HEK293T (cell line): ENCODE results near the gene ANKFN1.

Experiments
- CTCF ChIA-PET: fragments of 350-600 bp; formaldehyde crosslinking; extraction: SDS; loops from one replicate; lab custom pipeline; 2021; ENCODE audit warnings: antibody characterized with exemption, inconsistent platforms; lab: Yijun Ruan, JAX
- POLR2A ChIA-PET: fragments of 350-600 bp; formaldehyde crosslinking; extraction: SDS; loops from one replicate; lab custom pipeline; 2020; ENCODE audit warnings: antibody characterized with exemption, inconsistent platforms; lab: Yijun Ruan, JAX
- DNase-seq: peaks from one replicate; pipeline ENCODE4 v3.0.0; 2012; ENCODE audit warnings: mixed read lengths; ENCODE audit errors: extremely low spot score
- ARNT ChIP-seq: fragments of 450-650 bp; IDR thresholded peaks from 2 replicates; pipeline ENCODE4 v1.6.1; 2017; ENCODE audit warnings: mild to moderate bottlenecking
- BHLHE40 ChIP-seq: fragments of 450-650 bp; IDR thresholded peaks from 2 replicates; pipeline ENCODE4 v1.6.1; 2016; ENCODE audit warnings: mild to moderate bottlenecking, moderate library complexity, borderline replicate concordance
- CTBP1 ChIP-seq: fragments of 450-650 bp; IDR thresholded peaks from 2 replicates; pipeline ENCODE4 v1.6.1; 2016; ENCODE audit warnings: borderline replicate concordance
- ELF4 ChIP-seq: fragments of 450-650 bp; IDR thresholded peaks from 2 replicates; pipeline ENCODE4 v1.6.1; 2017; ENCODE audit warnings: antibody characterized with exemption
- FOXA1 ChIP-seq: fragments of 450-650 bp; IDR thresholded peaks from 2 replicates; pipeline ENCODE4 v1.6.1; 2016; ENCODE audit warnings: mild to moderate bottlenecking
- FOXK2 ChIP-seq: fragments of 450-650 bp; IDR thresholded peaks from 2 replicates; pipeline ENCODE4 v1.6.1; 2016; ENCODE audit warnings: mild to moderate bottlenecking
- FOXM1 ChIP-seq: fragments of 450-650 bp; IDR thresholded peaks from 2 replicates; pipeline ENCODE4 v1.6.1; 2017; ENCODE audit warnings: mild to moderate bottlenecking, borderline replicate concordance
- HDGF ChIP-seq: fragments of 450-650 bp; IDR thresholded peaks from 2 replicates; pipeline ENCODE4 v1.6.1; 2017; ENCODE audit warnings: antibody characterized with exemption, borderline replicate concordance
- L3MBTL2 ChIP-seq: fragments of 450-650 bp; conservative IDR thresholded peaks from 2 replicates; pipeline ENCODE4 v1.6.1; 2016; ENCODE audit warnings: mild to moderate bottlenecking
- LEF1 ChIP-seq: fragments of 450-650 bp; IDR thresholded peaks from 2 replicates; pipeline ENCODE4 v1.6.1; 2017; ENCODE audit warnings: mild to moderate bottlenecking, borderline replicate concordance
- NFRKB ChIP-seq: fragments of 450-650 bp; IDR thresholded peaks from 2 replicates; pipeline ENCODE4 v1.6.1; 2016; ENCODE audit warnings: mild to moderate bottlenecking, moderate library complexity
- PKNOX1 ChIP-seq: fragments of 450-650 bp; IDR thresholded peaks from 2 replicates; pipeline ENCODE4 v1.6.1; 2016
- SP1 ChIP-seq: fragments of 450-650 bp; IDR thresholded peaks from 2 replicates; pipeline ENCODE4 v1.6.1; 2017
- SUZ12 ChIP-seq: fragments of 450-650 bp; IDR thresholded peaks from 2 replicates; pipeline ENCODE4 v1.6.1; 2016; ENCODE audit warnings: mild to moderate bottlenecking
- TARDBP ChIP-seq: fragments of 450-650 bp; IDR thresholded peaks from 2 replicates; pipeline ENCODE4 v1.6.1; 2016
- ZNF384 ChIP-seq: fragments of 450-650 bp; IDR thresholded peaks from 2 replicates; pipeline ENCODE4 v1.6.1; 2016

The ANKFN1 gene

GRCh38 chr17:56351675-56352074 is 198.4 kb downstream of the ANKFN1 start:
- TF ChIP-seq NFRKB (no peak), FOXM1 (no peak), ARNT (no peak), FOXA1 (no peak), SP1 (no peak), FOXK2 (no peak), CTBP1 (no peak), ZNF384 (no peak), LEF1 (no peak), BHLHE40 (no peak), L3MBTL2 (no peak), TARDBP (no peak), ELF4 (no peak), PKNOX1 (no peak), SUZ12 (no peak), HDGF (no peak)
- CTCF ChIA-PET = no interaction called here
- DNase-seq = no peak
- POLR2A ChIA-PET = no interaction called here

- no peak for DNase-seq
- ChIA-PET CTCF (interaction anchor here (0.7 kb wide), 1 partner anchor 332 kb away, joined by 3 read pairs; no protein-coding TSS in a partner anchor), POLR2A (no interaction called here)
- no peak for TF ChIP-seq NFRKB
- TF ChIP-seq FOXA1 = no peak
- TF ChIP-seq TARDBP = no peak
- no peak for TF ChIP-seq SP1
Observed at GRCh38 chr17:56358651-56359050, 205.4 kb downstream of the ANKFN1 start.

GRCh38 chr17:56359518-56359917 is 206.2 kb downstream of the ANKFN1 start:
- CTCF ChIA-PET = no interaction called here
- TF ChIP-seq BHLHE40 = no peak
- no peak for TF ChIP-seq SUZ12
- no peak for TF ChIP-seq NFRKB
- no peak for TF ChIP-seq L3MBTL2
- TF ChIP-seq HDGF = no peak
- no peak for TF ChIP-seq FOXM1
- POLR2A ChIA-PET = no interaction called here

GRCh38 chr17:56367366-56367765 is 214.1 kb downstream of the ANKFN1 start:
- no peak for TF ChIP-seq TARDBP
- no peak for TF ChIP-seq FOXA1
- TF ChIP-seq LEF1 = no peak
- TF ChIP-seq PKNOX1 = no peak
- no peak for TF ChIP-seq SUZ12
- TF ChIP-seq ARNT = no peak
- no peak for TF ChIP-seq L3MBTL2
- no peak for TF ChIP-seq BHLHE40
- no peak for TF ChIP-seq ELF4
- no peak for TF ChIP-seq NFRKB
- TF ChIP-seq FOXK2 = no peak
- no peak for TF ChIP-seq HDGF
- TF ChIP-seq SP1 = no peak
- no peak for TF ChIP-seq ZNF384
- TF ChIP-seq CTBP1 = no peak
- no peak for TF ChIP-seq FOXM1
- no peak for DNase-seq
- CTCF ChIA-PET = no interaction called here
- POLR2A ChIA-PET = no interaction called here

More at GRCh38 chr17:56359518-56359917, 206.2 kb downstream of the ANKFN1 start:
- no peak for DNase-seq

GRCh38 chr17:56373981-56374833 is 220.9 kb downstream of the ANKFN1 start:
- POLR2A ChIA-PET = no interaction called here
- CTCF ChIA-PET = no interaction called here

GRCh38 chr17:56389356-56389755 is 236.1 kb downstream of the ANKFN1 start:
- ChIA-PET POLR2A (no interaction called here), CTCF (no interaction called here)
- no peak for DNase-seq
- TF ChIP-seq ARNT (no peak), SP1 (no peak), TARDBP (no peak), BHLHE40 (no peak), FOXA1 (no peak), ELF4 (no peak), NFRKB (no peak), L3MBTL2 (no peak), CTBP1 (no peak), FOXM1 (no peak), SUZ12 (no peak), PKNOX1 (no peak), HDGF (no peak)

More at GRCh38 chr17:56373981-56374833, 220.9 kb downstream of the ANKFN1 start:
- DNase-seq = no peak
- TF ChIP-seq SP1 (no peak), FOXM1 (no peak), L3MBTL2 (no peak), LEF1 (no peak), TARDBP (no peak), ELF4 (no peak), ARNT (no peak), ZNF384 (no peak), HDGF (no peak), FOXA1 (no peak), BHLHE40 (no peak), SUZ12 (no peak), FOXK2 (no peak)
